B cell (primary cell): ENCODE measurements around the gene POU2AF1. TPM values are rescaled to one million over a fixed set of nuclear protein-coding genes. Genes with fewer than 3 reads are reported as not detected.

Experiments
- ATAC-seq: fragments of 200-7000 bp; cut with Tn5 transposase; one replicate; pipeline ENCODE4 v1.10.0; 2021; ENCODE audit warnings: low read depth, mild to moderate bottlenecking, moderate number of reproducible peaks, moderate library complexity
- CTCF ChIA-PET: fragments of 350-600 bp; sonication (Branson Sonifier 250); formaldehyde crosslinking; loops from one replicate; lab custom pipeline; 2021; ENCODE audit warnings: antibody characterized with exemption, inconsistent platforms; lab: Charles Lee
- POLR2A ChIA-PET: fragments of 350-600 bp; sonication (Branson Sonifier 250); formaldehyde crosslinking; loops from one replicate; lab custom pipeline; 2021; ENCODE audit warnings: antibody characterized with exemption; lab: Charles Lee
- DNase-seq: peaks from one replicate; pipeline ENCODE4 v3.0.0; 2013
- H2AFZ ChIP-seq: 2 replicates; pipeline ENCODE4 v1.6.1; 2012; ENCODE audit warnings: mild to moderate bottlenecking, low read depth, low read length; ENCODE audit not compliant: insufficient read depth, poor library complexity, severe bottlenecking
- H3K27ac ChIP-seq, 2 donors: 1 replicate in 1 of 2; 2 replicates in 1 of 2; pipeline ENCODE4 v1.5.1; 2012 to 2013; ENCODE audit warnings: low read length in 2 of 2, mild to moderate bottlenecking in 2 of 2, moderate library complexity in 1 of 2
- H3K27me3 ChIP-seq, 4 experiments: fragments of 200-600 bp in 1 of 4; sonication (generic) in 1 of 4; replicated peaks in 1 of 4; 1 replicate in 2 of 4; 2 replicates in 2 of 4; pipeline versions ENCODE4 v1.6.1 to v1.7.0; 2013 to 2016; ENCODE audit warnings: low read length in 3 of 4, mild to moderate bottlenecking in 2 of 4, mixed read lengths in 1 of 4, moderate library complexity in 1 of 4; ENCODE audit not compliant: insufficient read depth in 4 of 4, control insufficient read depth in 3 of 4; ENCODE audit errors: control extremely low read depth in 1 of 4
- H3K36me3 ChIP-seq, 2 experiments: replicated peaks in 1 of 2; 1 replicate in 1 of 2; 2 replicates in 1 of 2; pipeline versions ENCODE4 v1.6.1 to v1.7.1; 2013; ENCODE audit warnings: low read length in 1 of 2; ENCODE audit not compliant: insufficient read depth in 2 of 2, control insufficient read depth in 1 of 2; ENCODE audit errors: control extremely low read depth in 1 of 2, extremely low read depth in 1 of 2
- H3K4me1 ChIP-seq, 2 donors: fragments of 200-600 bp in 1 of 2; sonication (generic) in 1 of 2; 1 replicate in 1 of 2; 2 replicates in 1 of 2; pipeline versions ENCODE4 v1.5.1 to v1.6.1; 2013 to 2017; ENCODE audit warnings: low read length in 2 of 2; ENCODE audit not compliant: control insufficient read depth in 2 of 2, insufficient read depth in 2 of 2
- H3K4me2 ChIP-seq: replicated peaks from 2 replicates; pipeline ENCODE3; 2012; ENCODE audit warnings: mild to moderate bottlenecking, low read depth, low read length; ENCODE audit not compliant: poor library complexity, severe bottlenecking
- H3K4me3 ChIP-seq, 5 experiments: fragments of 200-600 bp in 1 of 5; sonication (generic) in 1 of 5; 1 replicate in 3 of 5; 2 replicates in 2 of 5; pipeline versions ENCODE4 v1.5.1 to v1.7.0; 2011 to 2016; ENCODE audit warnings: low read length in 4 of 5, mild to moderate bottlenecking in 4 of 5, low read depth in 2 of 5, control low read depth in 1 of 5, moderate library complexity in 1 of 5; ENCODE audit not compliant: insufficient read depth in 1 of 5; ENCODE audit errors: control extremely low read depth in 1 of 5, extremely low read depth in 1 of 5
- H3K79me2 ChIP-seq: fragments of 200-600 bp; sonication (generic); one replicate; pipeline ENCODE4 v1.6.0; 2016; ENCODE audit warnings: low read length; ENCODE audit not compliant: control insufficient read depth, insufficient read depth
- H3K9ac ChIP-seq: fragments of 200-600 bp; sonication (generic); 2 replicates; pipeline ENCODE4 v1.6.1; 2017; ENCODE audit warnings: mild to moderate bottlenecking, low read length, moderate library complexity
- H3K9me3 ChIP-seq, 3 donors: one replicate each; pipeline versions ENCODE4 v1.6.1 to v1.7.1; 2013; ENCODE audit warnings: low read length in 2 of 3; ENCODE audit not compliant: control insufficient read depth in 2 of 3, insufficient read depth in 1 of 3; ENCODE audit errors: control extremely low read depth in 1 of 3
- H4K20me1 ChIP-seq: 2 replicates; pipeline ENCODE4 v1.6.0; 2012; ENCODE audit warnings: mild to moderate bottlenecking, low read length; ENCODE audit not compliant: insufficient read depth, control insufficient read depth, poor library complexity, severe bottlenecking
- H3K27ac Mint-ChIP-seq: one replicate; pipeline ENCODE4 v1.8.0; 2021; ENCODE audit warnings: mixed read lengths
- H3K27me3 Mint-ChIP-seq: one replicate; pipeline ENCODE4 v1.8.0; 2021; ENCODE audit warnings: mixed read lengths
- H3K4me1 Mint-ChIP-seq: one replicate; pipeline ENCODE4 v1.8.0; 2021; ENCODE audit warnings: mixed read lengths
- H3K4me3 Mint-ChIP-seq: one replicate; pipeline ENCODE4 v1.8.0; 2021; ENCODE audit warnings: mixed read lengths
- H3K9me3 Mint-ChIP-seq: one replicate; pipeline ENCODE4 v1.8.0; 2022; ENCODE audit warnings: mixed read lengths; ENCODE audit not compliant: insufficient read depth
- CTCF ChIP-seq: fragments of 200-600 bp; IDR thresholded peaks from one replicate; pipeline ENCODE4 v1.8.0; 2022; ENCODE audit warnings: antibody characterized with exemption, mild to moderate bottlenecking
- EZH2 ChIP-seq: IDR thresholded peaks from 2 replicates; pipeline ENCODE4 v1.6.1; 2012; ENCODE audit warnings: borderline replicate concordance, low read depth, mild to moderate bottlenecking, moderate library complexity, low read length; ENCODE audit not compliant: insufficient read depth, poor library complexity, severe bottlenecking
- WGBS: methylation state at CpG from one replicate; pipeline ENCODE4 v1.1.5; 2013; ENCODE audit warnings: missing lambda C conversion rate; ENCODE audit not compliant: insufficient coverage; 5-methylcytosine and 5-hydroxymethylcytosine counted together
- intact Hi-C: fragments of 100-400 bp; cut with micrococcal nuclease; formaldehyde crosslinking; loops from one replicate; pipeline ENCODE4 v1.10.0; 2022
- polyA plus RNA-seq: library from polyadenylated mRNA; depleted of rRNA; stranded (reverse); fragments of >200 nt; gene quantifications from 2 replicates; pipeline ENCODE4 v1.2.3, GENCODE V29; 2012
- total RNA-seq, 2 donors: library from RNA; stranded (reverse); fragments of 120-200 nt in 1 of 2; gene quantifications; 1 replicate in 1 of 2; 2 replicates in 1 of 2; pipeline versions ENCODE4 v1.2.3 to v1.2.4, GENCODE V29; 2013 to 2022

Gene POU2AF1
- total and polyA plus RNA-seq, 2 donors (not counting 1 experiment from before 2014, with no cell fraction given), result 308 to 407 TPM

- no peak for ATAC-seq
- peaks cover 72% of the 10 kb centered on the region for H3K4me1 Mint-ChIP-seq
- H3K27ac Mint-ChIP-seq, result peak overlapping the region; percentile 98
- DNase-seq, result no peak
- Histone ChIP-seq H3K4me1 (peaks cover 71 to 72% of the 10 kb centered on the region in 2 donors), H3K27ac (no peak overlapping the region), H3K36me3 (no peaks in the 10 kb centered on the region), H3K79me2 (peaks cover 51% of the 10 kb centered on the region), H3K4me3 (no peak overlapping the region), H3K9ac (no peak overlapping the region), H4K20me1 (no peaks in the 10 kb centered on the region), H3K27me3 (no peaks in the 10 kb centered on the region), H2AFZ (peak overlapping the region; percentile 26), H3K4me2 (peak overlapping the region; percentile 20), H3K9me3 (peaks cover 0 to 9% (median 0%) of the 10 kb centered on the region in 3 donors)
- no peak overlapping the region for H3K4me3 Mint-ChIP-seq
- ChIA-PET CTCF (interaction anchor here (1.1 to 27.6 kb wide), 13 partner anchors 7 to 191 kb away, joined by 3 to 922 read pairs (median 22); partner anchors contain the start of gene POU2AF1), POLR2A (interaction anchor here (0.6 to 11.9 kb wide), 5 partner anchors 21 to 139 kb away, joined by 3 to 314 read pairs (median 5); partner anchors contain the start of gene POU2AF1)
- WGBS, result 31% methylated on average over 5 of the region's 5 CpGs
- H3K27me3 Mint-ChIP-seq, result no peaks in the 10 kb centered on the region
- no peaks in the 10 kb centered on the region for H3K9me3 Mint-ChIP-seq
- TF ChIP-seq EZH2, result no peak
- no peak for TF ChIP-seq CTCF
- intact Hi-C loops, result loop anchor here (10.0 kb wide), 1 partner anchor 706 kb away; the partner anchor contains the start of gene ARHGAP20
Measured at GRCh38 chr11:111421251-111421650, 42.2 kb upstream of the POU2AF1 start.

DNA sequence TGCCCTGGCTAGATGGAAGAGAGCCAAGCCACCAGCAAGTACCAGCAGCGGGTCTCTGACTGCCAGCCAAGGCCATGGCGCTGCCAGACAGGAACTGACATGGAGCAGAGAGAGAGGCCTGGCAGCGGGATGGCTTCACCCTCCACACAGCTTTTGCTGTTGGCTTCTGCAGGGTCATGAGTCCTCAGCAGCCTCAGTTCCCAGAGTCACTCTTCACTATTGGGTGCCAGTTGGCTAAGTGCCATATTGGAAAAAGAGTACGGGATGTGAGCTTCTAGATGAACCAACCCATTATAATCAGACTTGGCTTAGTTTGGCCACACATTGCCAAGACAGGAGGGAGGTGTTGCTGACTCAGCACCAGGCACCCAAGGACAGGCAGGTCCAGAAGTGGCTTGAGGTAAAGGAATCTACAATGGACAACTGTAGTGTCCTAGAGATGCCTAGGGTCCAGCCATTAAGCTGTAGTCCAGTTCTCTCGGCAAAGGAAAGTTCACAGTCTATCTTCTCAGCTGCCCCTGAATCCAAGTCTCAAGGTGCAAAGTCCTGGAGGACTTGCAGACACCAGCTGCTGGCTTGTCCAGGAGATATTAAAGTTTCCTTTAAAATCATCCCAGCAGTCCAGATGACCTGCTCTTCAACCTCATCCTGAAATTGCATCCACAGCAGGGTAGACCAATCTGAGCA lies 40.7 kb upstream of the POU2AF1 start:
- H3K36me3 ChIP-seq, result no peaks in the 10 kb centered on the region
- no peaks in the 10 kb centered on the region for H3K9me3 Mint-ChIP-seq
- peak overlapping the region; percentile 84 for H3K4me3 Mint-ChIP-seq
- no peak for DNase-seq
- peaks cover 48% of the 10 kb centered on the region for H3K79me2 ChIP-seq
- peaks cover 87% of the 10 kb centered on the region for H3K4me1 Mint-ChIP-seq
- H3K27me3 Mint-ChIP-seq, result no peaks in the 10 kb centered on the region
- peak overlapping the region; percentile 76 for H3K4me2 ChIP-seq
- no peak overlapping the region for H3K9ac ChIP-seq
- H3K4me1 ChIP-seq, result peaks cover 86% of the 10 kb centered on the region in 2 donors
- 69% methylated on average over 4 of the region's 5 CpGs for whole genome bisulfite sequencing
- peaks cover 0 to 9% (median 0%) of the 10 kb centered on the region in 3 donors for H3K9me3 ChIP-seq
- CTCF ChIA-PET, result interaction anchor here (0.9 to 27.6 kb wide), 12 partner anchors 8 to 136 kb away, joined by 3 to 922 read pairs (median 18); partner anchors contain the start of gene POU2AF1
- TF ChIP-seq CTCF, result no peak
- no peak for TF ChIP-seq EZH2
- peak overlapping the region; percentile 98 for H3K27ac ChIP-seq
- no peaks in the 10 kb centered on the region for H3K27me3 ChIP-seq
- POLR2A ChIA-PET, result interaction anchor here (0.6 to 11.9 kb wide), 6 partner anchors 16 to 136 kb away, joined by 3 to 314 read pairs (median 6); partner anchors contain the start of gene POU2AF1
- no peaks in the 10 kb centered on the region for H4K20me1 ChIP-seq
- H3K4me3 ChIP-seq, result no peak overlapping the region
- H2AFZ ChIP-seq, result no peak overlapping the region
- ATAC-seq, result no peak
- intact Hi-C loops, result loop anchor here (5.0 to 10.0 kb wide), 2 partner anchors 242 to 705 kb away; partner anchors contain the start of gene ARHGAP20
- H3K27ac Mint-ChIP-seq, result peak overlapping the region; percentile 98
